Hematopoietic multipotent progenitor cell treated with erythropoietin and hydrocortisone succinate and interleukin-3 and kit ligand, for 17 days (in vitro differentiated cells): Measurements from ENCODE around the gene MYO1G.

Experiments
- DNase-seq: peaks from one replicate; pipeline ENCODE4 v3.0.0-alpha.2; 2015; ENCODE audit warnings: low spot score

MYO1G gene

DNA sequence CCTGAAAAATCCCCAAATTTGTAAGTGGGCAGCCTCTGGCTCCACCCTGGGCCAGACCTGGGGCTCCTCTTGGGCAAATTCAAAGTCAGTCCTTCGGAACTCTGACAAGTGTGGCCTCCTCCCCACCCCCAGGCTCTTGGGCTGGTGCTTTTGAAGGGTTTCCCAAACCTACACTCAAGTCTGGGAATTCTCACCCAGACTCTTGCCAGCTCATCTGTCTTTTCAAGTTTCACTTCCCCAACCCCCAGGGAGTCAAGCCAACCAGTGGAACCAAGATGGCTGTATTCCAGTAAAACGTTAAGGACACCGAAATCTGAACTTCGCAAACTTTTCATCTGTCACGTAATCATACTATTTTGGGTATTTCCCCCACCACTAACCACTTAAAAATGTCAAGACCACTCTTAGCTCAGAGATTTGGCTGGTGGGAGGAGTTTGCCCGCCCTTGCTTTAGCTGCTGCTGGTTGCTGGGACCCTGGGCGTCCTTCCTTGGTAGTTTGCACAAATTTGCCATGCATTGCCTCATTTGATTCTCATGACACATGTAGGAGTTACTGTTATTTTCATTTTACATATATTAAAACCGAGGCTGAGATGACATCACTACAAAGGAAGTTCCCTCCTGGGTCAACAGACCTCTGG is 1.7 kb upstream of the MYO1G start:
- no peak for DNase-seq

DNA sequence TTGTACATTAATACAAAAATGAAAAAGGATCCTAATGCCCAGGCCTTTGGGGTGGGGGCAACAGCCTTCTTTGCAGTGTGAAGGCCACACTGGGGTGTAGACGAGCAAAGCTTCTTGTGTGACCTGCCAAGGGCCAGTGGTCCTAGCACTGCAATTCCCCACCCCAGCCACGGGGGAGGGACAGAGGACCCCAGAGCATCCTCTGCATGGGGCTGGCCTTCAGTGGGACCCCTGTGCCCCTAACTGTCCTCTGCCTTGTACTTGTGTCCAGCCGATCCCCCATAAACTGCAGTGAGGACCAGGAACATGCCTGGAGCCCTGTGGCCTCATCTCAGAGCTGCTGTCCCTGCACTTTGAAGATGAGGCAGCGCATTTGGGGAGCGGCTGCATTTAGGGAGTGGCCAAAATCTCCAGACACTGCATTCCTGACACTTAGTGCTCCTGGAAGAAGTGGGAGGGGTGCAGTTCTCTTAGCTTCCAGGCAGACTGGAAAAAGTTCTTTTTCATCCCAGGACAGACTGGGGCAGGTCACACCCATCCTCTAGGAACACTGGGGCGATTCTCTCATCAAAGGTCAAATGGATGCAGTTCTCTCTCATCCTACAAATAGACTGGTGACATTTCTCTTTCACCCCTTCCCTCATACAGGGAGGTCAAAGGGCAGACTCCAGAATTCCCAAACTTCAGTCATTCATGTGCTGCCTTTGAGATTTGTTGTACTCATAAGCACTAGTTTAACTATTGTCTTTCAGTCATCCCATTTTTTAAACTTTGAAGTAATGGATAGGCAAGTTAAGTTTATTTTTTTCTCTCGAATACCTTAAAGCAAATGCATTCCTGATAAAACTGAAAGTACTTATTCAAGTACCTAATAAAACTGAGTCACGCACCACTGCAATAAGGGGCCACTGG is 922 bp upstream of the MYO1G start:
- no peak for DNase-seq

DNA sequence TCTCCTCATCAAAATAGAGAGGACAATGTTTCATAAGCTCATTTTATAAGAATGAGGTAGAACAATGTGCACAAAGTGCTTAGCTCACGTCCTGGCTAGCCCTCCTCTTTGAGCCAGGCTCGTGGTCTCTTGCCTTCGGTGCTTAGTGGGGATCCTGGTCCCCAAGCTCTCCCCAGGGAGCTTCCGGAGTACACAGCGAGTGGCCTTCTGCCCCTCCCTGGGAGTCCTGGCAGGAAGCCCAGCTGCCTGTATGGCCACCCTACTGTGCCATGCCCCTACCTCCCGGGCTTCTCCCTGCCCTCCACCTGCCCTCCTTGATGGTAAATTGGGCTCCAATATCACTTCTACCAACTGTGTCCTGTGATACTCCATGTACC is 868 bp downstream of the MYO1G start:
- peak; percentile 21 for DNase-seq

DNA sequence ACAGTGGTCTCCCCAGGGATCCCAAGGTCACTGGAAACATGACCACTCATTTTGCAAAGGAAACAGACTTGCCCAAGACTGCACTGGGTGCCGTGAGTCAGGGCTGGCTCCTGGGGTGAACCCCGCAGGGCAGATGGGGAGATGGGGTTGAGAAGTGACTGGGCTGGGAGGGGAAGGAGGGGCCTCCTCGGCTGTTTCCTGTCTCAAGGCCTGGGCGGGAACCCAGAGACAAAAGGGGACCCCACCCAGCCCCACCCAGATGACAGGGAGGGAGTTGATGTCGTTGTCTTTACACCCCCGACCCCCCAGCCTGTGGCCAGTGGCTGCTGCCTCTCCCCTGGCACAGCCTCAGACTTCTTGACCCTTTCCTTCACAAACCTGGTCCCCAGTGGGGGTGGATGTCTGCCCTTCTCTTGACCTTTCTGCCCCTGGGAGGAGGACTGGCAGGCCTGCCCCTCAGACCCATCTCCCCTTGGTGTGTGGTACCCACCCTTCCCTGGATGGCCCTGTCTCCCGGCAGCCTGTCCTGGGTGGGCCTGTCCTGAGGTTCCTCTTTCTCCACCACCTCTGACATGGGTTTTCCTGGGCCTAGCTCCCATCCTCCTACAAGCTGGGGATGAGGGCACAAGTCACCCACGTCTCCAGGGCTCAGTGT is 1.4 kb downstream of the MYO1G start:
- no peak for DNase-seq

- no peak for DNase-seq
Measured at GRCh38 chr7:44976746-44977196, 2.0 kb downstream of the MYO1G start.

- no peak for DNase-seq
Measured at GRCh38 chr7:44976040-44976745, 2.6 kb downstream of the MYO1G start.

DNA sequence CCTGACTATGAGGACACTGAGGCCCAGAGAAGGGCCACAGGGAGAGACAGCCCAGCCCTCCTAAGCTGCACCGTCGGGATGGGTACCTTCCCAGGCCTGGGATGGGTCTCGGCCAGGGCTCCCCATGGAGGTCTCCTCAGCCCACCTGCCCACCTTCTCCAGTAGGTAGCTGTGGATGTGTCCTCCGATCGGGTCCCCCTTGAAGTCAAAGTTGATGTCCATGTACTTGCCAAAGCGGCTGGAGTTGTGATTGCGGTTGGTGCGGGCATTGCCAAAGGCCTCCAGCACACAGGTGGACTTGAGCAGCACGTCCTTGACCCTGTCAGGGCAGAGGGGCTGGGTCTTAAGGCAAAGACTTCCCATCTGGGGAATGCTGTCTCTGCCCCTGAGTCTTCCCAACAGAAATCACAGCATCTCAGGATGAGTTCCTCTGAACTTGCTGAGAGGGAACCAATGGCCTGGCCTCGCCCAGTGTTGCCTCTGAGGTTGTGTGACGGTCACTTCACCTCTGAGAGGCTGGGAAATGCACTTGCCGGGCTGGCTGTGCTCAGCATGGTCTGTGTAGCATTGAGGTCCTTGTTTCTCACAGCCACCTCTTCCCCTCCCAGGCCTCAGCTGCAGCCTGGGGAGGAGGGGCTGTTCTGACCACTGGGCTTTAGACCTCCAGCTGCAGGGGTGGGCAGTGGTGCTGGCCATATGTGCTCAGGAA is 3.3 kb downstream of the MYO1G start:
- no peak for DNase-seq

- DNase-seq, result no peak
Measured at GRCh38 chr7:44974549-44974948, 4.3 kb downstream of the MYO1G start.

DNA sequence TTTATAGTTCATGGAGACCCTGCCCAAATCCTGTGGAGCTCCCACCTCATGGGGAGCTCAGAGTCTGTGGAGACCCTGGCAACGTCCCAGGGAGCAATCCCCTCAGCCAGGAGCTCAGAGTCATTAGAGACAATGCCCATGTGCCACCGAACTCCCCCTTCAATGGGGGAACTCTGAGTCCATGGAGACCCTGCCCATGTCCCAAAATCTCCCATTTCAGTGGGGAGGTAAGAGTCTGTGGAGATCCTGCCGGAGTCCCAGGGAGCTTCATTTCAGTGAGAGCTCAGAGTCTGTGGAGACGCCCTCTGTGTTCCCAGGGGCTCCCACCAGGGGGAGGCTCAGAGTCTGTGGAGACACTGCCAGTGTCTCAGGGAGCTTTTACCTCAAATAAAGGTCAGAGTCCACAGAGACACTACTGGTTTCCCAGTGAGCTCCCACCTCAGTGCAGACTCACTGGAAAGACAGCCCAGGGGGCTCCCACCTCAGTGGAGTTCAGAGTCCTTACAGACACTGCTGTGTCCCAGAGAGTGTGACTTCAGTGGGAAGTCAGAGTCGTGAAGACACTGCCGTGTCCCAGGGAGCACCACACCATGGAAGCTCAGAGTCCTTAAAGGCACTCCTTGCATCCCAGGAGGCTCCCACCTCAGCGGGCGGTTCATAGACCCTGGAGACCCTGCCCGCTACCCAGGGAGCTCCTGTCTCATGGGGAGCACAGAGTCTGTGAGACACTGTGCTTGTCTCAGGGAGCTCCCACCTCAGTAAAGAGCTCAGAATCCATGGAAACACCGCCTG is 5.0 kb downstream of the MYO1G start:
- peak; percentile 55 for DNase-seq

DNA sequence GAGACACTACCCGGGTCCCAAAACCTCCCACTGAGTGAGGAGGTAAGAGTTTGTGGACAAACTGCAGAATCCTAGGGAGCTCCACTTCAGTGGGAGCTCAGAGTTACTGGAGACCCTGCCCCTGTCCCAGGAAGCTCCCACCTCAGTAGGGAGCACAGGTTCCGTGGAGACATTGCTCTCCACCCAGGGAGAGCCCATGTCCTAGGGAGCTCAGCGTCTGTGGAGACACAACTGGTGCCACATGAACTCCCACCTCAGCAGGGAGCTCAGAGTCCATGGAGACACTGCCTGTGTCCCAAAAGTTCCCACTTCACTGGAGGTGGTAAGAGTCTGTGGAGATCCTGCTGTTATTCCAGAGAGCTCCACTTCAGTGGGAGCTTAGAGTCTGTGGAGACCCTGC is 6.3 kb downstream of the MYO1G start:
- no peak for DNase-seq

DNA sequence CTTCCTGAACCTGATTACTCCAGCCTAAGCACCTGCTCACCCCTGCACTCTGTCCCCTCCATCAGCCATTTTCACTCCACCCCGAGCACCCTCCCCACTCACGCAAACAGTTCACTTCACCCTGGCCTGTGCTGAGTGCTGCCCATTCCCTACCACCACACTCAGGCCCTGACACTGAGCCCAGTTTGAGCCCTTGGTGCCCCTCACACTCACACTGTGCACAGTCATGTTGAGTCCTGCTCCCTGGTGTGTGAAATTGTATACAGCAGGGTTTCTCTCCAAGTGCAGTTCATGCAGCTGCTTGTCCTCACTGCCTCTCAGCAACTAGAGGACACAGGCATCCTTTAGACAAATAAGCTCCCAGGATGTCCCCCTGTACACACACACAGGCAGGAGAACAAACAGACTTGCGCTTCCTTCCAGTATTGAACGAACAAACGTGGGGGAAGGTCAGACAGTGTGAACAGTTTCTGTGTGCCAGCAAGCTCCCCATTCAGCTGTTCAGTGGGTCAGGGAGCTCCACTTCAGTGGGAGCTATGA is 6.8 kb downstream of the MYO1G start:
- DNase-seq, result no peak

DNA sequence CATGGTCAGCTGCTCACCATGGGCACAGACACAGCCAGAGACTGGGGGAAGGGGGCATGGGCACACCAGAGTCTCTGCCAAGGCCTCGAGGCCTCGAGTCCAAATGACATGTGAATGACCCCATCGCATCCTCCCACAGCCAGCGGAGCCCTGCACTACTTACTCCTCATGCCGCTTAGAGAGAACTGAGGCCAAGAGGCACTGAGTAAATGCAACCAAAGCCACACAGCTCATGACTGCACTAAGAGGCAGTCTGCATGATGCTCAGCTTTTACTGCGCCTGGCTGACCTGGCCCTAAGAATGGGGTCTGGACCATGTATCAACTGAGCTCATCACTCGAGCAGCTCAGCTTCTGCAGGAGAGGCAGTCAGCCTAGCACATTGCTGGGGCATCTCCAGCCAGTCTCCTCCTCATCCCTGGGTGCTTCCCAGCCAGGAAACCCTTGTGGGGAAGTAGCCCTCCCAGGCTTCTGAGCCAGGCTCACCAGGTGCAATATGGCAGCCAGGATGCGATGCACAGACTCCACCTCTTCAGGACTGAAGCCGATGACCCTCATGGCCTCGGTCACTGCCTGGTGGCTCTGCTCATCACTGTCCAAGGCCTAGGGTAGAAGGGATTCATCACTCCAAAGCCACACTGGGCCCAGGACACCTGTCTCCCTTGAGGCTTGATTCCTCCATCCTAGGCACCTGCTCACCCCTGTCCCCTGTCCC is 7.5 kb downstream of the MYO1G start:
- DNase-seq, result no peak

DNA sequence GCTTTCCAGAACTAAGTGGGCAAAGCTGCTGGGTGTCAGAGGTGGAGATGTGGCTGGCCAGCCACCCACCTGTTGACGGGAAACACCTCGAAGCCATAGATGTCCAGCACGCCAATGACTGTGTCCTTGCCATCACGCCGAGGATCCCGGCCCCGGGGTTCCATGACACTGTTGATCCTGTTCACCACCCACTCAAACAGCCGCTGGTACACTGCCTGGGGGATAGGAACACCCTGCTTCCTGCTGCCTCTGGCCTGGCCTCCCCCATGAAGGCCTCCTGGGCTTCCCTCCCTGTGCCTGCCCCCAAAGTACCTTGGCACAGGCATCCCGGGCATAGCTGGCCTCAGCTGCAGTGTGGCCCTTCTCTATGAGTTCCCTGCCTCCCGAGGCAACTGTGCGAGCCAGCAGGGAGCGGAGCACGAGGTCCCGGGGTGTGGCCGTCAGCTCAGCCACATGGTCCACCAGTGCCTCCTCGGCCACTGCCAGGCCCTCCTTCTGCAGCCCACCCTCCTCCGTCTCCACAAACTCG is 8.2 kb downstream of the MYO1G start:
- DNase-seq, result no peak

DNA sequence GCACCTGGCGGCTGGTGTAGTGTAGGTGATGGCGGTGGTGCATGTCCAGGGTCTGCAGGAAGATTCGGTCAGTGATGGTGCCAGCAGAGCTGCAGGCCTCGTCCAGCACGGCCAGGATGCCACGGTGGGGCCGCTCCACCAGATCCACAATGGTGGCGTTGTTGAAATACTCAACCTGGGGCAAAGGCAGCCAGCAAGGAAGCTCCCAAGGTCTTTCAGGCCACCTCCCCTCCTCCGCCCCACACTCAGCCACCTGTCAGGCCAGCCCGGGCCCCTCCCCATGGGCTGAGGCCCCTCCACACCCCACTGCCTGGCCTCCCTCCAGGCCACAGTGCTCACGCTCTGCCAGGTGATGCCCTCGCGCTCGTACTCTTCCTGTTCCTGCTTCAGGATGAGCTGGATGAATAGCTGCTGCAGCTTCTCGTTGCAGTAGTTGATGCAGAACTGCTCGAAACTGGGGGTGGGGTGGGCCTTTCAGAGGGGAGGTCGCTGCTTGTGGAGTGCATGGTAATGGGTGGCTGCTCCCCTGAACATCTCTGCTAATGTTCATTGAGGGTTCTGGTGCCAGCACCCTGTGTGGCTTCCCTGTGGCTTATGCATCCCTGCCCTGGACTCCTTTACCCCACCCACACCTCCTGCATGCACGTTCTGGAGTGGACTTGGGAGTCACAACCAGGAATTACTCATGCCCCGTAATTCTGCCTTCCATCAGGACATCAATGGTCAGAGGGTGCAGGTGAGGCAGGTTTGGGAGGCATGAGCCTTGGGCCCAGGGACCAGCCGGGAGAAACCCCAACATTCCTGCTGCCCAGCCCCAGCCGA is 8.9 kb downstream of the MYO1G start:
- no peak for DNase-seq

GRCh38 chr7:44969049-44969700 is 9.6 kb downstream of the MYO1G start:
- no peak for DNase-seq

- no peak for DNase-seq
Measured at GRCh38 chr7:44967571-44968446, 11.0 kb downstream of the MYO1G start.
